Left lung (tissue), 10 donors: ENCODE measurements around the gene SLC46A1. TPM values are rescaled to one million over a fixed set of nuclear protein-coding genes. Genes with fewer than 3 reads are reported as not detected.

ENCODE experiments used
- ATAC-seq: fragments of 200-7000 bp; cut with Tn5 transposase; one replicate; pipeline ENCODE4 v1.9.1; 2020; ENCODE audit warnings: moderate library complexity
- DNase-seq, 4 donors: peaks; one replicate each; pipeline ENCODE4 v3.0.0-alpha.2; 2013 to 2020
- H3K27ac ChIP-seq, 2 donors: fragments of 200-600 bp; sonication (generic) in 1 of 2; one replicate each; pipeline versions ENCODE4 v1.5.0 to v1.8.0; 2020 to 2021
- H3K27me3 ChIP-seq, 2 donors: fragments of 200-600 bp; sonication (generic) in 1 of 2; one replicate each; pipeline versions ENCODE4 v1.5.0 to v1.8.0; 2020 to 2021
- H3K36me3 ChIP-seq, 2 donors: fragments of 200-600 bp; sonication (generic) in 1 of 2; one replicate each; pipeline versions ENCODE4 v1.5.0 to v1.8.0; 2020 to 2021
- H3K4me1 ChIP-seq, 2 donors: fragments of 200-600 bp; one replicate each; pipeline ENCODE4 v1.8.0; 2021
- H3K4me3 ChIP-seq, 2 donors: fragments of 200-600 bp; sonication (generic) in 1 of 2; one replicate each; pipeline versions ENCODE4 v1.5.0 to v1.8.0; 2020 to 2021; ENCODE audit warnings: mild to moderate bottlenecking in 1 of 2
- H3K9me3 ChIP-seq, 2 donors: fragments of 200-600 bp; sonication (generic) in 1 of 2; one replicate each; pipeline versions ENCODE4 v1.5.0 to v1.8.0; 2020 to 2021
- CTCF ChIP-seq, 2 donors: fragments of 200-600 bp; sonication (generic) in 1 of 2; IDR thresholded peaks; one replicate each; pipeline versions ENCODE4 v1.5.0 to v1.8.0; 2021; ENCODE audit warnings: antibody characterized with exemption in 2 of 2
- intact Hi-C, 2 donors: fragments of 100-400 bp; cut with DNase I; formaldehyde crosslinking; loops; one replicate each; pipeline versions ENCODE4 v1.11.2 to v1.14.2; 2022
- polyA plus RNA-seq, 6 donors: library from polyadenylated mRNA; unstranded; fragments of 120-200 nt; gene quantifications; one replicate each; pipeline ENCODE4 v1.2.1, GENCODE V29; 2013; ENCODE audit not compliant: insufficient read length in 6 of 6
- total RNA-seq, 2 donors: library from RNA; stranded (reverse); fragmentation: NEBNext Ultra II Directional; extraction: Animal tissue kit (Norgen Biotek cat#: 25700); gene quantifications; one replicate each; pipeline ENCODE4 v1.2.1, GENCODE V29; 2021
- donor health status: DM: no; HTN: yes; CAD: no.
- donor health status: DM: no; HTN: no; CAD: no.

SLC46A1 gene
- total and polyA plus RNA-seq, 8 donors: 7.9 to 28.8 (median 11.4) TPM

- no peak for ATAC-seq
- Histone ChIP-seq H3K27ac (peak overlapping the region; percentile 37 to 58), H3K4me1 (peaks cover 7 to 32% of the 10 kb centered on the region in 2 donors), H3K36me3 (no peaks in the 10 kb centered on the region), H3K27me3 (peaks cover 0 to 37% of the 10 kb centered on the region in 2 donors), H3K9me3 (no peaks in the 10 kb centered on the region), H3K4me3 (no peak overlapping the region)
- intact Hi-C loops: no loop called here
- no peak for TF ChIP-seq CTCF (IDR thresholded peaks at IDR 0.05)
- DNase-seq: no peak
These were observed 35.3 kb downstream of the SLC46A1 start for GRCh38 chr17:28370744-28371103.

- Histone ChIP-seq H3K36me3 (peaks cover 0 to 1% of the 10 kb centered on the region in 2 donors), H3K4me3 (peak within 1 kb of the TSS; percentile 21 to 49), H3K27ac (peak within 1 kb of the TSS; percentile 37 to 58), H3K27me3 (peaks cover 0 to 37% of the 10 kb centered on the region in 2 donors), H3K4me1 (peaks cover 7 to 32% of the 10 kb centered on the region in 2 donors), H3K9me3 (no peaks in the 10 kb centered on the region)
- TF ChIP-seq CTCF (IDR thresholded peaks at IDR 0.05): no peak
- ATAC-seq (peak; percentile 30), DNase-seq (no peak)
- intact Hi-C loops: no loop called here
These were observed 35.8 kb downstream of the SLC46A1 start, which contains the start of gene VTN for GRCh38 chr17:28370035-28370743. Gene VTN (minus strand): TSS chr17:28370307. CDS start chr17:28370203, 104 bp downstream.

GRCh38 chr17:28369684-28370034, 36.4 kb downstream of the SLC46A1 start:
- H3K27me3 ChIP-seq: peaks cover 0 to 37% of the 10 kb centered on the region in 2 donors
- no peaks in the 10 kb centered on the region for H3K9me3 ChIP-seq
- H3K27ac ChIP-seq: no peak overlapping the region
- no peak for ATAC-seq
- intact Hi-C loops: no loop called here
- peaks cover 7 to 32% of the 10 kb centered on the region in 2 donors for H3K4me1 ChIP-seq
- no peak for TF ChIP-seq CTCF (IDR thresholded peaks at IDR 0.05)
- peaks cover 0 to 7% of the 10 kb centered on the region in 2 donors for H3K36me3 ChIP-seq
- DNase-seq: no peak
- no peak overlapping the region for H3K4me3 ChIP-seq

GRCh38 chr17:28368915-28369683, 36.9 kb downstream of the SLC46A1 start:
- intact Hi-C loops: no loop called here
- no peak for ATAC-seq
- Histone ChIP-seq H3K27me3 (peaks cover 0 to 36% of the 10 kb centered on the region in 2 donors), H3K9me3 (no peaks in the 10 kb centered on the region), H3K4me1 (peaks cover 7 to 32% of the 10 kb centered on the region in 2 donors), H3K4me3 (no peak overlapping the region), H3K36me3 (peaks cover 0 to 12% of the 10 kb centered on the region in 2 donors), H3K27ac (no peak overlapping the region)
- TF ChIP-seq CTCF (IDR thresholded peaks at IDR 0.05): no peak
- DNase-seq: no peak

- ATAC-seq: no peak
- no peak for TF ChIP-seq CTCF (IDR thresholded peaks at IDR 0.05)
- H3K27me3 ChIP-seq: peaks cover 0 to 29% of the 10 kb centered on the region in 2 donors
These were observed 37.6 kb downstream of the SLC46A1 start for GRCh38 chr17:28368306-28368831.

More at GRCh38 chr17:28368306-28368831, 37.6 kb downstream of the SLC46A1 start:
- no peak for DNase-seq
- Histone ChIP-seq H3K4me1 (peaks cover 7 to 32% of the 10 kb centered on the region in 2 donors), H3K9me3 (no peaks in the 10 kb centered on the region), H3K36me3 (peaks cover 0 to 20% of the 10 kb centered on the region in 2 donors), H3K27ac (no peak overlapping the region), H3K4me3 (no peak overlapping the region)
- intact Hi-C loops: no loop called here
